Adrenal gland (tissue), 12 donors: ENCODE data around the gene SLC39A2. TPM values are rescaled to one million over a fixed set of nuclear protein-coding genes. Genes with fewer than 3 reads are reported as not detected.

Experiments
- DNase-seq, 7 donors: peaks; one replicate each; pipeline ENCODE4 v3.0.0-alpha.2; 2019 to 2020
- H3K27ac ChIP-seq, 5 donors: fragments of 200-600 bp; sonication (generic) in 4 of 5; 1 replicate in 3 of 5; 2 replicates in 2 of 5; pipeline versions ENCODE4 v1.5.1 to v1.8.0; 2016 to 2020; ENCODE audit warnings: mild to moderate bottlenecking in 1 of 5
- H3K27me3 ChIP-seq: fragments of 200-600 bp; 2 replicates; pipeline ENCODE4 v1.8.0; 2021
- H3K36me3 ChIP-seq, 2 donors: fragments of 200-600 bp; replicated peaks in 1 of 2; 1 replicate in 1 of 2; 2 replicates in 1 of 2; pipeline versions ENCODE4 v1.5.1 to v1.8.0; 2018 to 2022
- H3K4me1 ChIP-seq, 2 donors: fragments of 200-600 bp; replicated peaks in 1 of 2; 1 replicate in 1 of 2; 2 replicates in 1 of 2; pipeline versions ENCODE4 v1.5.1 to v1.8.0; 2018 to 2021
- H3K4me3 ChIP-seq, 4 donors: fragments of 200-600 bp; sonication (generic) in 3 of 4; one replicate each; pipeline ENCODE4 v1.5.1; 2016 to 2018
- H3K9me3 ChIP-seq, 3 donors: fragments of 200-600 bp; sonication (generic) in 1 of 3; replicated peaks in 1 of 3; 1 replicate in 2 of 3; 2 replicates in 1 of 3; pipeline versions ENCODE4 v1.5.1 to v1.8.0; 2016 to 2021
- CTCF ChIP-seq, 6 experiments: fragments of 450-650 bp in 4 of 6; fragments of 200-600 bp in 2 of 6; sonication (generic) in 1 of 6; IDR thresholded peaks; 1 replicate in 5 of 6; 2 replicates in 1 of 6; pipeline versions ENCODE4 v1.5.1 to v1.8.0; 2016 to 2021; ENCODE audit warnings: antibody characterized with exemption in 6 of 6, mild to moderate bottlenecking in 2 of 6, moderate library complexity in 1 of 6
- POLR2A ChIP-seq, 2 donors: fragments of 450-650 bp; IDR thresholded peaks; one replicate each; pipeline ENCODE4 v1.6.1; 2017; ENCODE audit warnings: antibody characterized with exemption in 2 of 2, mild to moderate bottlenecking in 2 of 2, moderate library complexity in 1 of 2
- WGBS, 4 donors: extraction: QIAGEN DNeasy Blood & Tissue Kit in 2 of 4; methylation state at CpG; one replicate each; pipeline versions ENCODE4 v1.1.5 to v1.1.7; 2013 to 2017; 5-methylcytosine and 5-hydroxymethylcytosine counted together
- intact Hi-C, 2 donors: fragments of 100-400 bp; cut with DNase I; formaldehyde crosslinking; loops; one replicate each; pipeline versions ENCODE4 v1.14.1 to v1.15.0; 2022 to 2023
- polyA plus RNA-seq, 3 donors: library from polyadenylated mRNA; stranded (reverse); fragments of 200-250 nt in 2 of 3; fragments of 350-450 nt in 1 of 3; fragmentation: Illumina TruSeq in 1 of 3; extraction: RNeasy Lipid Tissue Mini Kit (QIAGEN cat#74804) in 1 of 3; gene quantifications; one replicate each; pipeline ENCODE4 v1.2.3, GENCODE V29; 2013 to 2014
- total RNA-seq, 9 donors: library from RNA; depleted of rRNA in 4 of 9; stranded (reverse); fragments of >200 nt in 4 of 9; fragments of 120-200 nt in 1 of 9; fragmentation: NEBNext Ultra II Directional in 1 of 9; extraction: Animal tissue kit (Norgen Biotek cat#: 25700) in 1 of 9; gene quantifications; one replicate each; pipeline versions ENCODE4 v1.1.0 to v1.2.4, GENCODE V29; 2013 to 2023
- donor health status: healthy with polysubstance abuse.
- donor health status: Bipolar disorder and iron deficiency.
- donor health status: DM: yes; HTN: yes; CAD: no.
- donor health status: DM: no; HTN: no; CAD: no.
- donor health status: DM: no; HTN: no; CAD: no.
- donor health status: DM: yes; HTN: yes; CAD: no.

Gene SLC39A2
- total and polyA plus RNA-seq, 12 donors, result 0.24 to 0.29 TPM; not detected in 10

DNA sequence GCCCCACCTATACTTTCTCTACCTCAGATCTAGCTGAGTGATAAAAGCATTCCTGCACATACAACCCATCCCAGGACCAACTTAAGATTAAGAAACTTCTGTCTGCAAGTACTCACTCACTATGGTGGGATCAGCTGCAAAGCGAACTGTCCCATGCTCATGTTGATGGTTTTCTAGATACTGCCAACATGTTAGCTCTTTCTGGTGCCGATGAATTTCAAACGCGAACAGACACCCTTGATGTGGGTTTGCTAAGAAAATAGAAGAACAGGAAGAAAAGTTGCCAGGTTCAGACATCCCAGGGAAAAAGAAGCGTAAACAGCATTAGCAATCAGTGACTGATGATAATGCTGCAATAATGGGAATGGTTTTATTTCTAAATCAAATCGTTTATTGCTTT is 1.5 kb upstream of the SLC39A2 start:
- no peak for TF ChIP-seq POLR2A (IDR thresholded peaks at IDR 0.05)
- no peak for TF ChIP-seq CTCF (IDR thresholded peaks at IDR 0.05)
- 80 to 84% (median 83%) methylated on average over 6 of the region's 6 CpGs for WGBS, 4 donors

GRCh38 chr14:20998139-20998538 is 954 bp upstream of the SLC39A2 start:
- intact Hi-C loops, result no loop called here
- H3K9me3 ChIP-seq, result no peaks in the 10 kb centered on the region
- WGBS, 4 donors, result 72 to 87% (median 78%) methylated on average over 3 of the region's 3 CpGs
- H3K4me1 ChIP-seq, result no peaks in the 10 kb centered on the region
- peaks cover 0 to 43% of the 10 kb centered on the region in 2 donors for H3K36me3 ChIP-seq
- no peaks in the 10 kb centered on the region for H3K27me3 ChIP-seq
- no peak for TF ChIP-seq CTCF (IDR thresholded peaks at IDR 0.05)
- TF ChIP-seq POLR2A (IDR thresholded peaks at IDR 0.05), result no peak
- H3K27ac ChIP-seq, result no peak overlapping the region
- H3K4me3 ChIP-seq, result no peak overlapping the region
- no peak for DNase-seq

More for the DNA sequence above, 1.5 kb upstream of the SLC39A2 start:
- no peak overlapping the region for H3K27ac ChIP-seq
- DNase-seq, result no peak
- no peak overlapping the region for H3K4me3 ChIP-seq
- no peaks in the 10 kb centered on the region for H3K9me3 ChIP-seq
- no peaks in the 10 kb centered on the region for H3K4me1 ChIP-seq
- peaks cover 0 to 48% of the 10 kb centered on the region in 2 donors for H3K36me3 ChIP-seq
- H3K27me3 ChIP-seq, result no peaks in the 10 kb centered on the region
- intact Hi-C loops, result no loop called here

GRCh38 chr14:20999591-20999990 is 498 bp downstream of the SLC39A2 start:
- TF ChIP-seq CTCF (IDR thresholded peaks at IDR 0.05) (no peak), POLR2A (IDR thresholded peaks at IDR 0.05) (no peak)
- Histone ChIP-seq H3K9me3 (no peaks in the 10 kb centered on the region), H3K36me3 (peaks cover 0 to 28% of the 10 kb centered on the region in 2 donors), H3K27ac (no peak overlapping the region), H3K4me3 (no peak overlapping the region), H3K4me1 (no peaks in the 10 kb centered on the region), H3K27me3 (no peaks in the 10 kb centered on the region)
- intact Hi-C loops, result no loop called here
- no peak for DNase-seq
- 77 to 87% (median 81%) methylated on average over 4 of the region's 4 CpGs for WGBS, 4 donors

DNA sequence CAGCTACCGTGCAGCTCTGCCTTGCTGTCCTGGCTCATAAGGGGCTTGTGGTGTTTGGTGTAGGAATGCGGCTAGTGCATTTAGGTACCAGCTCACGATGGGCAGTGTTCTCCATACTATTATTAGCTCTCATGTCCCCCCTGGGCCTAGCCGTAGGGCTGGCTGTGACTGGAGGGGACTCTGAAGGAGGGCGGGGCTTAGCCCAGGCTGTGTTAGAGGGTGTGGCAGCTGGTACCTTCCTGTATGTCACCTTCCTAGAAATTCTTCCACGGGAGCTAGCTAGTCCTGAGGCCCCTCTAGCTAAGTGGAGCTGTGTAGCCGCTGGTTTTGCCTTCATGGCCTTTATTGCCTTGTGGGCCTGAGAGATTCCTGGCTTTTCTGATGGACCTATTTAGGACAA is 2.1 kb downstream of the SLC39A2 start:
- intact Hi-C loops, result no loop called here
- 64 to 81% (median 74%) methylated on average over 5 to 7 of the region's 7 CpGs for WGBS, 4 donors
- TF ChIP-seq POLR2A (IDR thresholded peaks at IDR 0.05) (no peak), CTCF (IDR thresholded peaks at IDR 0.05) (no peak)
- Histone ChIP-seq H3K36me3 (peaks cover 0 to 12% of the 10 kb centered on the region in 2 donors), H3K27ac (no peak overlapping the region), H3K27me3 (no peaks in the 10 kb centered on the region), H3K4me3 (no peak overlapping the region), H3K9me3 (no peaks in the 10 kb centered on the region), H3K4me1 (no peaks in the 10 kb centered on the region)
- DNase-seq, result no peak
